ENCODE measurements around the gene ANKRD12.
A peak's percentile ranks its signal among the peaks of the same experiment; 100 is the strongest.

The ANKRD12 gene

DNA sequence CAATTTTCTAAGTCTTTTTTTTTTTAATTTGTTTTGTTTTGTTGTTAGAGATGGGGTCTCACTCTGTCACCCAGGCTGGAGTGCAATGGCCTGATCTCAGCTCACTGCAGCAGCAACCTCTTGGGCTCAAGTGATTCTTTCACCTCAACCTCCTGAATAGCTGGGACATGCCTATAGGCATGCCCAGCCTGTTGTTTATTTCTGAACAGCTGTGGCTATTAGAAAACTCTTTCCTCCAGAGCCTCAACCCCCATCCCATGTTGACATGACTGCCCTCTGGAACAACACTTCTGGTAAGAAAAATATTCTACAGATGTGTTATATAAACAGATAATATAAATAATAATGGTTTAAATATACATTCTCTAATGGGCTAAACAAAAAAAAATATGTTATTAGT, 153.6 kb downstream of the ANKRD12 start:
- ATAC-seq (no peak), DNase-seq (no peak)
- H3K4me3 Mint-ChIP-seq: no peak overlapping the region
- H3K4me1 Mint-ChIP-seq: no peaks in the 10 kb centered on the region
- H3K9me3 Mint-ChIP-seq: peaks cover 12 to 24% of the 10 kb centered on the region in 2 donors
- no peaks in the 10 kb centered on the region for H3K27me3 Mint-ChIP-seq
- peak overlapping the region in 1 of 2 donors; percentile 40 for H3K27ac Mint-ChIP-seq

- Mint-ChIP-seq H3K9me3 (peaks cover 12 to 24% of the 10 kb centered on the region in 2 donors), H3K27ac (no peak overlapping the region), H3K27me3 (no peaks in the 10 kb centered on the region), H3K4me3 (no peak overlapping the region), H3K4me1 (no peaks in the 10 kb centered on the region)
- DNase-seq (no peak), ATAC-seq (no peak)
These were observed 155.5 kb downstream of the ANKRD12 start for GRCh38 chr18:9292047-9292446.

- peaks cover 12 to 24% of the 10 kb centered on the region in 2 donors for H3K9me3 Mint-ChIP-seq
- H3K4me3 Mint-ChIP-seq: no peak overlapping the region
- no peak for DNase-seq
- no peak for ATAC-seq
- H3K27ac Mint-ChIP-seq: no peak overlapping the region
- no peaks in the 10 kb centered on the region for H3K27me3 Mint-ChIP-seq
- H3K4me1 Mint-ChIP-seq: peaks cover 3% of the 10 kb centered on the region
These were observed 157.4 kb downstream of the ANKRD12 start for GRCh38 chr18:9293948-9294347.

- H3K4me3 Mint-ChIP-seq: no peak overlapping the region
- peaks cover 12 to 24% of the 10 kb centered on the region in 2 donors for H3K9me3 Mint-ChIP-seq
- ATAC-seq: no peak
- H3K27me3 Mint-ChIP-seq: no peaks in the 10 kb centered on the region
- H3K27ac Mint-ChIP-seq: no peak overlapping the region
- DNase-seq: no peak
- H3K4me1 Mint-ChIP-seq: peaks cover 5% of the 10 kb centered on the region
These were observed 159.8 kb downstream of the ANKRD12 start for GRCh38 chr18:9296233-9297006.

DNA sequence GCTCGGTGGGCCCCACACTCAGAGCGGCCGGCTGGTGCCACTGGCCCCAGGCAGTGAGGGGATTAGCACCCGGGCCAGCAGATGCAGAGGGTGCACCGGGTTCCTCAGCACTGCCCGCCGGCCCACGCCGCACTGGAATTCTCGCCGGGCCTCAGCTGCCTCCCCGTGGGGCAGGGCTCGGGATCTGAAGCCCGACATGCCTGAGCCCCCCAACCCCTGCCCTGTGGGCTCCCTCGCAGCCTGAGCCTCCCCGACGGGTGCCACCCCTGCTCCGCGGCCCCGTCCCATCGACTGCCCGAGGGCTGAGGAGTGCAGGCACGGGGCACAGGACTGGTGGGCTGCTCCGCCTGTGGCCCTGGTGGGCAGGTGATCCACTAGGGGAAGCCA, 160.4 kb downstream of the ANKRD12 start:
- ATAC-seq (no peak), DNase-seq (no peak)
- H3K27ac Mint-ChIP-seq: no peak overlapping the region
- H3K27me3 Mint-ChIP-seq: no peaks in the 10 kb centered on the region
- H3K4me1 Mint-ChIP-seq: peaks cover 5% of the 10 kb centered on the region
- H3K4me3 Mint-ChIP-seq: no peak overlapping the region
- H3K9me3 Mint-ChIP-seq: peaks cover 13 to 21% of the 10 kb centered on the region in 2 donors

GRCh38 chr18:9304388-9305070, 167.9 kb downstream of the ANKRD12 start:
- ATAC-seq (no peak), DNase-seq (no peak)
- Mint-ChIP-seq H3K27me3 (peaks cover 8% of the 10 kb centered on the region), H3K27ac (no peak overlapping the region), H3K4me3 (no peak overlapping the region), H3K4me1 (no peaks in the 10 kb centered on the region), H3K9me3 (peaks cover 32 to 43% of the 10 kb centered on the region in 2 donors)

GRCh38 chr18:9319333-9319732, 182.8 kb downstream of the ANKRD12 start:
- DNase-seq (no peak), ATAC-seq (no peak)
- H3K27me3 Mint-ChIP-seq: peaks cover 7% of the 10 kb centered on the region
- H3K4me3 Mint-ChIP-seq: no peak overlapping the region
- no peaks in the 10 kb centered on the region for H3K4me1 Mint-ChIP-seq
- H3K27ac Mint-ChIP-seq: no peak overlapping the region
- peaks cover 4 to 7% of the 10 kb centered on the region in 2 donors for H3K9me3 Mint-ChIP-seq

DNA sequence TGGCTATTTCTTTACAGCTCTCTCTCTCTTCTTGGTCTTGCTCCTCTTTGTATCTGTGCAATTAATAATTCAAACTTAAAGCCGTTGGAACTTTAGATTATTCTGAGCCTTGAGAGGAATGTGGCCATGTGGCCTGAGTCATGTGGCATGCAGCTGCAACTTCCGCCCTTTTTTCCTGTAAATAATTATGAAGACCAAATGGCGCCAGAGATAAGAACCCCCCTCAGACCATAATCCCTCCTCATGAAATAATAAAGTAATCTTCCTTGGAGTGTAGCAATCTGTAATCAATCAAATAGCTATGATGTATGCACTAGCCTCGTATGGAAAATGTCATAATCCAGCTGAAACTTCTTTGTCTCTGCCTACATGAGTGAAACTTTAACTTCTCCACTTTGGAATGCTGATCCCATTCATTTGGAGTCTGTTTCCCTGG, 184.5 kb downstream of the ANKRD12 start:
- no peak for DNase-seq
- ATAC-seq: no peak
- peaks cover 4 to 7% of the 10 kb centered on the region in 2 donors for H3K9me3 Mint-ChIP-seq
- H3K27ac Mint-ChIP-seq: no peak overlapping the region
- no peaks in the 10 kb centered on the region for H3K4me1 Mint-ChIP-seq
- H3K27me3 Mint-ChIP-seq: peaks cover 9% of the 10 kb centered on the region
- no peak overlapping the region for H3K4me3 Mint-ChIP-seq

- peaks cover 4 to 7% of the 10 kb centered on the region in 2 donors for H3K9me3 Mint-ChIP-seq
- peaks cover 16% of the 10 kb centered on the region for H3K27me3 Mint-ChIP-seq
- no peak for ATAC-seq
- H3K4me3 Mint-ChIP-seq: no peak overlapping the region
- no peak overlapping the region for H3K27ac Mint-ChIP-seq
- H3K4me1 Mint-ChIP-seq: no peaks in the 10 kb centered on the region
- no peak for DNase-seq
These were observed 185.2 kb downstream of the ANKRD12 start for GRCh38 chr18:9321736-9322135.

DNA sequence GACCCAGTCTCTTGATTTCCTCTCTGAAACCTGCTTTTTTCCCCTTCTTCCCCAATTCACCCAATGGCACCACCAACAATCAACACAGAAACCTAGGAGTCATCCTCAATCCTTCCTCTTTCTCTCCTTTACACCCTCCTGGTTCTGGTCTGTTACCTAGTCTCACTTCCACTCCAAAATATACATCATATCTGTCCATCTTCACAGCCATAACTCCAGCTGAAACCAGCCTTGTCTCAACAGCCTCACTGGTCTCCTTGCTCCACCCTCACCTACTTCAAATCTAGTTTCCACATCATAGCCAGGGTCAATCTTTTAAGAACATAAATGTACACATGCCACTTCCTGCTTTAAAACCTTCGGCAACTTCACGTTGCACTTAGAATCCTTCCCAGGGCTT, 186.2 kb downstream of the ANKRD12 start:
- DNase-seq: no peak
- Mint-ChIP-seq H3K9me3 (peaks cover 4 to 7% of the 10 kb centered on the region in 2 donors), H3K27ac (no peak overlapping the region), H3K4me3 (no peak overlapping the region), H3K27me3 (peaks cover 18% of the 10 kb centered on the region), H3K4me1 (no peaks in the 10 kb centered on the region)
- ATAC-seq: no peak

DNA sequence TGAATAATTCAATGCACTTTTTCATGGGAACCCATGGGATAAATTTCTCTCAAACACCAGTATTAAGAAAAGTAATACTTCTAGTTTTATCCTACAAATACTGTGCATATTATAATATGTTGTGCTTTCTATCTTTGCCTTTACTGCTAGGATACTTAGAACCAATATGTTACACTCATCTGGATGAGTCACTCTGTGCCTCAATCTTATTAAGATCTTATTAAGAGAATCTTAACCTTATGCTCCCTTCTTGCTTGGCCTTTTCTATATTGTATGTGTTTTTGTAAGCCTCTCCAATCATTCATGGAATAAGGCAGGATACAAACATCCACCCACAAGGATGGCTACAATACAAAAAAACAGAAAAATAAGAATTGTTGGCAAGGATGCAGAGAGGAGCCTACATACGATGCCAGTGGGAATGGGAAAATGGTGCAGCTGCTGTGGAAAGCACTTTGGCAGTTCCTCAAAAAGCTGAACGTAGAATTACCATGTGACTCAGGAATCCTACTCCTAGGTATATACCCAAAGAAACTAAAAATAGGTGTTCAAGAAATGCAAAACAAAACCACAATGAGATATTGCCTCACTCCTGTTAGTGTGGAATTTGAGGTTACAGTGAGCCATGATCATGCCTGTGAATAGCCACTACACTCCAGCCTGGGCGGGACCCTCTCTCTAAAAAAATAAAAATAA, 187.3 kb downstream of the ANKRD12 start:
- Mint-ChIP-seq H3K27ac (no peak overlapping the region), H3K9me3 (peaks cover 7 to 9% of the 10 kb centered on the region in 2 donors), H3K4me1 (no peaks in the 10 kb centered on the region), H3K27me3 (peaks cover 18% of the 10 kb centered on the region), H3K4me3 (no peak overlapping the region)
- ATAC-seq (no peak), DNase-seq (no peak)

DNA sequence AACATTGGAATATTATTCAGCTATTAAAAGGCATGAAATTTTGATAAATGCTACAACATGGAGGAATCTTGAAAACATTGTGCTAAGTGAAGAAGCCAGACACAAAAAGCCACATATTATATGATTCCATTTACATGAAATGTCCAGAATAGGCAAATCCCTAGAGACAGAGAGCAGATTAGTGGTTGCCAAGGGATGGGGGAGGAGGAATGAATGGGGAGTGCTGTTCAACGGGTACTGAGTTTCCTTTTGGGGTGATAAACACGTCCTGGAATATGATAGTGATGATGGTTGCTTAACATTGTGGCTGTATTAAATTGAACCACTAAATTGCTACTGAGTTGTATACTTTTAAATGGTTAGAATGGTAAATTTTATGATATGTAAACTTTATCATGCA, 189.1 kb downstream of the ANKRD12 start:
- H3K27ac Mint-ChIP-seq: no peak overlapping the region
- H3K9me3 Mint-ChIP-seq: peaks cover 0 to 4% of the 10 kb centered on the region in 2 donors
- DNase-seq (no peak), ATAC-seq (no peak)
- H3K4me3 Mint-ChIP-seq: no peak overlapping the region
- no peaks in the 10 kb centered on the region for H3K4me1 Mint-ChIP-seq
- peaks cover 18% of the 10 kb centered on the region for H3K27me3 Mint-ChIP-seq

DNA sequence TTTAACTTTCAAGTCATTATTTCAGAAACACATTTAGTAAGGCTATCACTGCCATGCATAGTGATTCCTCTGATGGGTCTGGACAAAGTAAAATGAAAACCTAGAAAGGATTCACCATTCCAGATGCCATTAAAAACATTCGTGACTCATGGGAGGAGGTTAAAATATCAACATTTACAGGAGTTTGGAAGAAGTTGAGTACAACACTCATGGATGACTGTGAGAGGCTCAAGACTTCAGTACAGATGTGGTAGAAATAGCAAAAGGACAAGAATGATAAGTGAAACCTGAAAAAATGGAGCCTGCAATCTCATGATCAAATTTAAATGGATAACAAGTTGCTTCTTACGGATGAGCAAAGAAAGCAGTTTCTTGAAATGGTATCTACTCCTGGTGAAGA, 192.2 kb downstream of the ANKRD12 start:
- no peaks in the 10 kb centered on the region for H3K4me1 Mint-ChIP-seq
- H3K9me3 Mint-ChIP-seq: peaks cover 0 to 4% of the 10 kb centered on the region in 2 donors
- no peak for DNase-seq

GRCh38 chr18:9329471-9329870, 192.9 kb downstream of the ANKRD12 start:
- H3K9me3 Mint-ChIP-seq: peaks cover 0 to 4% of the 10 kb centered on the region in 2 donors
- H3K4me3 Mint-ChIP-seq: no peak overlapping the region
- ATAC-seq: no peak
- DNase-seq: no peak
- H3K27ac Mint-ChIP-seq: no peak overlapping the region
- peaks cover 11% of the 10 kb centered on the region for H3K27me3 Mint-ChIP-seq
- no peaks in the 10 kb centered on the region for H3K4me1 Mint-ChIP-seq

More for the DNA sequence above, 192.2 kb downstream of the ANKRD12 start:
- Mint-ChIP-seq H3K27me3 (peaks cover 11% of the 10 kb centered on the region), H3K27ac (no peak overlapping the region), H3K4me3 (no peak overlapping the region)
- no peak for ATAC-seq

DNA sequence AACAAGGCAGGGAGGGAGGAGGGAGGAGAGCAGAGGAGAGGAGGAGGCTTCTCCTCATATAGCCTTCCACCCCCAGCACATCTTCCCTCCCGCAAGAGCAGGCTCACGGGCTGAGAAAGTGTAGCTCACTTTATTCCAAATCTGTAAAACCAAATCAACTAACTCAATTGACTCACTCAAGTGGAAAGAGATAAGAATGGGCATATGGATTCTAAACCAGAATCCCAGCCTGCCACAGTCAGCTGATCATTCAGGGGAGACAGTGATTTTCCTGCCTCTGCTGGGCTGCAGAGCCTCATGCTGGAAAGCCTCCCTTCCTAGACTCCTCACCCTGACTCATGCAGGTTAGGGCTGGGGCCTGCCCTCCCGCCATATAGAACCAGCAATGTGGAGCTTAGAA, 193.8 kb downstream of the ANKRD12 start:
- Mint-ChIP-seq H3K4me3 (no peak overlapping the region), H3K27ac (no peak overlapping the region), H3K4me1 (peaks cover 3% of the 10 kb centered on the region), H3K27me3 (peaks cover 11% of the 10 kb centered on the region), H3K9me3 (peaks cover 0 to 4% of the 10 kb centered on the region in 2 donors)
- ATAC-seq (no peak), DNase-seq (no peak)

All from stimulated activated naive CD8-positive, alpha-beta T cell treated with anti-CD3 and anti-CD28 coated beads, Interleukin-15, amount 100 ng/mL, for 72 hours (primary cell).